ENCODE data around the gene RCN2.

DNA sequence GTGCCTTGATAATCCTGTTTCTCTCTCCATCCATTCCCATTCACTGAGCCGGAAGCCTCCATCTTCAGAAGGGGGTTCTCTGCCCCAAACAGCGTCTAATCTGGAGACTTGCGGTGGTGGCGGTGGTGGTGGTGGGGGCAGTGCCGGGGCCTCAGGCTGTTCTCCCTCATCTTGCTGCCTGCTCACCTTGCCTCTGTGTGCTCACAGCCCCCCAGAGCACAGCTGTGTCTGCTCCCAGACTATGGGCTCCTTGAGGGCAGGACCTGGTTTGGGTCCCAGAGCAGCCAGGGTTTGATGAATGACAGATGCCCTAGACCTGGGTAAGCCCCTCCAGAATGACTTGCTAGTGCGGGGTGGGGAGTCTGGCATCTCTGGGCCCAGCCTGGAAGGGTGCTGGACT, 62.9 kb downstream of the RCN2 start:
- TF ChIP-seq EZH2 (IDR thresholded peaks at IDR 0.05; ENCODE audit: insufficient read depth, poor library complexity, severe bottlenecking) (no peak), EZH2phosphoT487 (IDR thresholded peaks at IDR 0.05; ENCODE audit: insufficient read depth, low read depth) (no peak)
